Colonic mucosa (tissue), 4 donors: ENCODE measurements around the gene C2CD4B. TPM values are rescaled to one million over a fixed set of nuclear protein-coding genes. Genes with fewer than 3 reads are reported as not detected.

Experiments used
- DNase-seq: peaks from one replicate; pipeline ENCODE4 v3.0.0-alpha.2; 2020
- H3K27ac ChIP-seq: fragments of 200-600 bp; one replicate; pipeline ENCODE4 v1.8.0; 2021
- H3K27me3 ChIP-seq: fragments of 200-600 bp; one replicate; pipeline ENCODE4 v1.8.0; 2021
- H3K36me3 ChIP-seq: fragments of 200-600 bp; one replicate; pipeline ENCODE4 v1.8.0; 2021
- H3K4me1 ChIP-seq: fragments of 200-600 bp; one replicate; pipeline ENCODE4 v1.8.0; 2021; ENCODE audit warnings: mild to moderate bottlenecking
- H3K4me3 ChIP-seq: fragments of 200-600 bp; one replicate; pipeline ENCODE4 v1.8.0; 2021
- H3K9ac ChIP-seq, 2 donors: one replicate each; pipeline ENCODE4 v1.7.0; 2013; ENCODE audit warnings: control low read depth in 2 of 2, low read depth in 2 of 2, low read length in 2 of 2
- H3K9me3 ChIP-seq: fragments of 200-600 bp; one replicate; pipeline ENCODE4 v1.8.0; 2021
- intact Hi-C: fragments of 100-400 bp; cut with DNase I; formaldehyde crosslinking; loops from one replicate; pipeline ENCODE4 v1.14.1; 2022
- total RNA-seq, 2 donors: library from RNA; stranded (reverse); fragmentation: NEBNext Ultra II Directional in 1 of 2; extraction: Animal tissue kit (Norgen Biotek cat#: 25700) in 1 of 2; gene quantifications; one replicate each; pipeline ENCODE4 v1.2.1, GENCODE V29; 2021
- TF ChIP-seq, protein P1 (sequence below): fragments of 200-600 bp; IDR thresholded peaks from one replicate; pipeline ENCODE4 v1.8.0; 2022; ENCODE audit warnings: antibody characterized with exemption, mild to moderate bottlenecking
- donor health status: healthy.
- donor health status: DM: no; HTN: no; CAD: no.
- donor health status: DM: no; HTN: no; CAD: no.

The C2CD4B gene
- total RNA-seq, 2 donors from 2014 or later = 2.6 to 5.4 TPM

DNA sequence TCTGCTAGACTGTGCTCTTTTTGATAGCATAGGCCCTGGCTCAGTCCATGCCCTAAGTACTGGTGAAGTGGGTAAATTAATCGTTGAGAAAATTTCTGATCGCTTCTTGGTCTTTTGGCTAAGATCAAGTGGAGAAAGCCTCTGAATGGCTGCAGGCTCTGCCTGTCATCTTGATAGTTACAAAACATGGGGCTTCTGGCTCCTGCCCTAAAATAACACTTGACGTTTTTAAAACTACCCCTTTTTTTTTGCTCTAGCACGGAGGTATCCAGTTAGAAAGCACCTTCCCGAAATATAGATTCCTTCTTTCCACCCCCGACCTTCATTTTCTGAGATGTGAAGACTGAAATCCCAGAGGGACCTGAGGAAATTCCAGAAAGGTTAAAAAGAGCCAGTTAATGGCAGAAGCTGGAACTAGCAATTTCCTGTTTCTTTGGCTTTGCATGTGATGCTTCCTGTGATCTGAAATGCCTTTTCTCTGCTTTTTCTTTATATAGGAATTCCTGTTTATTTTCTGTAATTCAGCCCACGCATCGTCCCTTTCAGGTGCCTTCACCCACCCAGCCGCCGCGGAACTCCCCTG lies 799 bp upstream of the C2CD4B start:
- Histone ChIP-seq H3K36me3 (no peaks in the 10 kb centered on the region), H3K27ac (no peak overlapping the region), H3K9me3 (no peaks in the 10 kb centered on the region), H3K4me1 (no peaks in the 10 kb centered on the region), H3K9ac (no peak overlapping the region), H3K4me3 (no peak overlapping the region), H3K27me3 (peaks cover 8% of the 10 kb centered on the region)
- intact Hi-C loops = no loop called here
- TF ChIP-seq, protein P1, sequence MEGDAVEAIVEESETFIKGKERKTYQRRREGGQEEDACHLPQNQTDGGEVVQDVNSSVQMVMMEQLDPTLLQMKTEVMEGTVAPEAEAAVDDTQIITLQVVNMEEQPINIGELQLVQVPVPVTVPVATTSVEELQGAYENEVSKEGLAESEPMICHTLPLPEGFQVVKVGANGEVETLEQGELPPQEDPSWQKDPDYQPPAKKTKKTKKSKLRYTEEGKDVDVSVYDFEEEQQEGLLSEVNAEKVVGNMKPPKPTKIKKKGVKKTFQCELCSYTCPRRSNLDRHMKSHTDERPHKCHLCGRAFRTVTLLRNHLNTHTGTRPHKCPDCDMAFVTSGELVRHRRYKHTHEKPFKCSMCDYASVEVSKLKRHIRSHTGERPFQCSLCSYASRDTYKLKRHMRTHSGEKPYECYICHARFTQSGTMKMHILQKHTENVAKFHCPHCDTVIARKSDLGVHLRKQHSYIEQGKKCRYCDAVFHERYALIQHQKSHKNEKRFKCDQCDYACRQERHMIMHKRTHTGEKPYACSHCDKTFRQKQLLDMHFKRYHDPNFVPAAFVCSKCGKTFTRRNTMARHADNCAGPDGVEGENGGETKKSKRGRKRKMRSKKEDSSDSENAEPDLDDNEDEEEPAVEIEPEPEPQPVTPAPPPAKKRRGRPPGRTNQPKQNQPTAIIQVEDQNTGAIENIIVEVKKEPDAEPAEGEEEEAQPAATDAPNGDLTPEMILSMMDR = no peak
- DNase-seq = no peak

DNA sequence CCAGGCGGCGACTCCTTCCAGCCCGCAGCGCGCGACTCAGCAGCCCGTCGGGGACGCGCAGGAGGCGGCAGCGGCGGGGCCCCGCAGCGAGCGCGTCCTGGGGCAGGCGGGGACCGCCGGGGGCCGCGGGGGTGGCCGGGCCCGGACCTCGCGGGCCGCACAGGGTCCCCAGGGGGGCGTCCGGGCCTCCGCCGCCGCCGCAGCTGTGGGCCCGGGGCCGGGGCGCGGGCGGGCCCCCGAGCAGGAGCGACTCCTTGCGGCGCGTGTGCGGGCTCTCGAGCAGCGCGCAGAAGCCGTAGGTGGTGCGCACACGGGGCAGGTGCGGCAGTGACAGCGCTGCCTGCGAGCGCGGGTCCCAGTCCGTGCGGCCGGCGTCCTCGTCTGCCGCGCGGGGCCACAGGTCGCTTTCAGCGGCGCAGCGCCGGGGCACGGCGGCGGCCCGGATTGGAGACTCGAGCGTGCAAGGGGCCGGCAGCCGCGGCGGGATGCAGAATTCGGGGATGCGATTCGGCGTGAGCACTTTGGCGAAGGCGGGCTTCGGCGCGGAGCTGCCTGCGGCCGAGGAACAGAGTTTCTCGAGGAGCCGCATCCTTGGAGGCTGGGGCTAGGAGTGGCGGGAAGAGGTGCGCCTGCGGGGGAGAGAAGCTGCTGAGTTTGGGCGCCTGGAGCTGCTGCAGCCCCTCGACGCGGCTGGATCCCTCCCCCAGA lies 535 bp downstream of the C2CD4B start:
- intact Hi-C loops = no loop called here
- H3K9ac ChIP-seq = peak overlapping the region in 1 of 2 donors; percentile 47
- peaks cover 8% of the 10 kb centered on the region for H3K27me3 ChIP-seq
- peak overlapping the region; percentile 47 for H3K4me3 ChIP-seq
- no peaks in the 10 kb centered on the region for H3K36me3 ChIP-seq
- TF ChIP-seq, protein P1 = no peak
- no peaks in the 10 kb centered on the region for H3K4me1 ChIP-seq
- no peak for DNase-seq
- no peaks in the 10 kb centered on the region for H3K9me3 ChIP-seq
- no peak overlapping the region for H3K27ac ChIP-seq

- peak overlapping the region in 1 of 2 donors; percentile 37 for H3K9ac ChIP-seq
- peak overlapping the region; percentile 47 for H3K4me3 ChIP-seq
- peaks cover 8% of the 10 kb centered on the region for H3K27me3 ChIP-seq
- H3K9me3 ChIP-seq = no peaks in the 10 kb centered on the region
- no peak for DNase-seq
- TF ChIP-seq, protein P1 = no peak
- no peaks in the 10 kb centered on the region for H3K4me1 ChIP-seq
- no peak overlapping the region for H3K27ac ChIP-seq
- no peaks in the 10 kb centered on the region for H3K36me3 ChIP-seq
- intact Hi-C loops = no loop called here
Measured at GRCh38 chr15:62164014-62164395, 1.1 kb downstream of the C2CD4B start.

GRCh38 chr15:62163397-62164013 lies 1.6 kb downstream of the C2CD4B start:
- H3K27me3 ChIP-seq = peaks cover 8% of the 10 kb centered on the region
- no peaks in the 10 kb centered on the region for H3K36me3 ChIP-seq
- TF ChIP-seq, protein P1 = no peak
- no peaks in the 10 kb centered on the region for H3K9me3 ChIP-seq
- intact Hi-C loops = no loop called here
- H3K9ac ChIP-seq = no peak overlapping the region
- H3K4me1 ChIP-seq = no peaks in the 10 kb centered on the region
- H3K27ac ChIP-seq = no peak overlapping the region
- H3K4me3 ChIP-seq = peak overlapping the region; percentile 47
- no peak for DNase-seq

GRCh38 chr15:62153228-62153627 lies 11.9 kb downstream of the C2CD4B start:
- intact Hi-C loops = no loop called here
- no peak for DNase-seq
- Histone ChIP-seq H3K9ac (no peak overlapping the region), H3K4me3 (no peak overlapping the region), H3K27me3 (no peaks in the 10 kb centered on the region), H3K4me1 (no peaks in the 10 kb centered on the region), H3K9me3 (no peaks in the 10 kb centered on the region), H3K27ac (no peak overlapping the region), H3K36me3 (no peaks in the 10 kb centered on the region)
- TF ChIP-seq, protein P1 = no peak
